Measurements from ENCODE around the gene PTPRN2.
A peak's percentile ranks its signal among the peaks of the same experiment; 100 is the strongest.

The PTPRN2 gene

GRCh38 chr7:157617401-157617800 lies 970.2 kb downstream of the PTPRN2 start:
- TF ChIP-seq, protein P1, sequence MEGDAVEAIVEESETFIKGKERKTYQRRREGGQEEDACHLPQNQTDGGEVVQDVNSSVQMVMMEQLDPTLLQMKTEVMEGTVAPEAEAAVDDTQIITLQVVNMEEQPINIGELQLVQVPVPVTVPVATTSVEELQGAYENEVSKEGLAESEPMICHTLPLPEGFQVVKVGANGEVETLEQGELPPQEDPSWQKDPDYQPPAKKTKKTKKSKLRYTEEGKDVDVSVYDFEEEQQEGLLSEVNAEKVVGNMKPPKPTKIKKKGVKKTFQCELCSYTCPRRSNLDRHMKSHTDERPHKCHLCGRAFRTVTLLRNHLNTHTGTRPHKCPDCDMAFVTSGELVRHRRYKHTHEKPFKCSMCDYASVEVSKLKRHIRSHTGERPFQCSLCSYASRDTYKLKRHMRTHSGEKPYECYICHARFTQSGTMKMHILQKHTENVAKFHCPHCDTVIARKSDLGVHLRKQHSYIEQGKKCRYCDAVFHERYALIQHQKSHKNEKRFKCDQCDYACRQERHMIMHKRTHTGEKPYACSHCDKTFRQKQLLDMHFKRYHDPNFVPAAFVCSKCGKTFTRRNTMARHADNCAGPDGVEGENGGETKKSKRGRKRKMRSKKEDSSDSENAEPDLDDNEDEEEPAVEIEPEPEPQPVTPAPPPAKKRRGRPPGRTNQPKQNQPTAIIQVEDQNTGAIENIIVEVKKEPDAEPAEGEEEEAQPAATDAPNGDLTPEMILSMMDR (IDR thresholded peaks at IDR 0.05) = no peak
- H3K27me3 Mint-ChIP-seq (ENCODE audit: low read depth, poor library complexity) = peaks cover 9% of the 10 kb centered on the region
- DNase-seq = no peak
- H3K9me3 Mint-ChIP-seq = peaks cover 2% of the 10 kb centered on the region
- H3K4me3 Mint-ChIP-seq = no peak overlapping the region
- peaks cover 6% of the 10 kb centered on the region for H3K36me3 Mint-ChIP-seq (ENCODE audit: low read depth)
- no peak overlapping the region for H3K27ac Mint-ChIP-seq
- H3K4me1 Mint-ChIP-seq = peaks cover 37% of the 10 kb centered on the region

DNA sequence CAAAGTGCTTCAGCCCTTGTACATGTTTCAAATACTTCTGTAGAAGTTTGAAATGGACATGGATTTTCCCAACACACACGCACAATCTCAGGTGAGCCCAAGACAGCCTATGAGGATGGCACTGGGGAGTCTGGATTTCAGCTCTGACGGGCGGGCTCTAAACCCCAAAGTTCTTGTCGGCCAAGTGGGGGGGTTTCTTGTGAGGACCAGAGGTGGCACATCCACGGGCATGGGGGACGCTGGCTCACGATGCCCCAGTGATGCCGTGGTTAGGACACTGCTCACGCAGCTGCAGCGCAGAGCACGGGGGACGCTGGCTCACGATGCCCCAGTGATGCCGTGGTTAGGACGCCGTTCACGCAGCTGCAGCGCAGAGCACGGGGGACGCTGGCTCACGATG lies 970.7 kb downstream of the PTPRN2 start:
- H3K4me1 Mint-ChIP-seq = peaks cover 41% of the 10 kb centered on the region
- H3K4me3 Mint-ChIP-seq = no peak overlapping the region
- DNase-seq = no peak
- H3K27me3 Mint-ChIP-seq (ENCODE audit: low read depth, poor library complexity) = peaks cover 6% of the 10 kb centered on the region
- no peak overlapping the region for H3K27ac Mint-ChIP-seq
- peaks cover 6% of the 10 kb centered on the region for H3K9me3 Mint-ChIP-seq
- TF ChIP-seq, protein P1 (IDR thresholded peaks at IDR 0.05) = no peak
- peaks cover 10% of the 10 kb centered on the region for H3K36me3 Mint-ChIP-seq (ENCODE audit: low read depth)

DNA sequence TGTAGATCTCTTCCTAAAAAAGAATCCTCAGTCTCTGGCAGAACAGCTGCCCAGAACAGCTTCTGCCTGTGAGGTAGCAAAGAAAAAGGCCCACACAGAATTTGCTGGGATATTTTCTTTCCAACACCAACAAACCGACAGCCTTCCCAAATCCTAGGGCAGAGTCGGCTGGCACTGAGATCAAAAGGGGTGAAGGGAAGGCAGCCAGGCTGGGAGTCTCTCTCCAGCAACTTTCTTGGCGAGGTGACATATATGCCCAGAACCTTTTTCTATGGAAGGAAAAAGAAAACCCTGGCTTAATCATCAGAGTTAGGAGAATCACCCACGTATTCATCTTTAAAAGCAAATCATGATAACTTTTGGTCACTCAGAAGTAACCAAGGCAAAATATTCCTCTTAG lies 971.2 kb downstream of the PTPRN2 start:
- Mint-ChIP-seq H3K4me1 (peaks cover 43% of the 10 kb centered on the region), H3K36me3 (ENCODE audit: low read depth) (peaks cover 10% of the 10 kb centered on the region), H3K27me3 (ENCODE audit: low read depth, poor library complexity) (peaks cover 6% of the 10 kb centered on the region), H3K9me3 (peaks cover 8% of the 10 kb centered on the region), H3K27ac (no peak overlapping the region), H3K4me3 (no peak overlapping the region)
- TF ChIP-seq, protein P1 (IDR thresholded peaks at IDR 0.05) = no peak
- DNase-seq = no peak

GRCh38 chr7:157615852-157616251 lies 971.8 kb downstream of the PTPRN2 start:
- Mint-ChIP-seq H3K36me3 (ENCODE audit: low read depth) (peaks cover 10% of the 10 kb centered on the region), H3K9me3 (peaks cover 10% of the 10 kb centered on the region), H3K4me3 (no peak overlapping the region), H3K27ac (peak overlapping the region; percentile 54), H3K4me1 (peaks cover 49% of the 10 kb centered on the region), H3K27me3 (ENCODE audit: low read depth, poor library complexity) (peaks cover 6% of the 10 kb centered on the region)
- TF ChIP-seq, protein P1 (IDR thresholded peaks at IDR 0.05) = no peak
- DNase-seq = no peak

GRCh38 chr7:157615101-157615817 lies 972.4 kb downstream of the PTPRN2 start:
- Mint-ChIP-seq H3K4me3 (peak overlapping the region; percentile 58), H3K27me3 (ENCODE audit: low read depth, poor library complexity) (peaks cover 6% of the 10 kb centered on the region), H3K4me1 (peaks cover 50% of the 10 kb centered on the region), H3K27ac (peak overlapping the region; percentile 54), H3K36me3 (ENCODE audit: low read depth) (peaks cover 10% of the 10 kb centered on the region), H3K9me3 (peaks cover 10% of the 10 kb centered on the region)
- TF ChIP-seq, protein P1 (IDR thresholded peaks at IDR 0.05) = no peak
- DNase-seq = no peak

DNA sequence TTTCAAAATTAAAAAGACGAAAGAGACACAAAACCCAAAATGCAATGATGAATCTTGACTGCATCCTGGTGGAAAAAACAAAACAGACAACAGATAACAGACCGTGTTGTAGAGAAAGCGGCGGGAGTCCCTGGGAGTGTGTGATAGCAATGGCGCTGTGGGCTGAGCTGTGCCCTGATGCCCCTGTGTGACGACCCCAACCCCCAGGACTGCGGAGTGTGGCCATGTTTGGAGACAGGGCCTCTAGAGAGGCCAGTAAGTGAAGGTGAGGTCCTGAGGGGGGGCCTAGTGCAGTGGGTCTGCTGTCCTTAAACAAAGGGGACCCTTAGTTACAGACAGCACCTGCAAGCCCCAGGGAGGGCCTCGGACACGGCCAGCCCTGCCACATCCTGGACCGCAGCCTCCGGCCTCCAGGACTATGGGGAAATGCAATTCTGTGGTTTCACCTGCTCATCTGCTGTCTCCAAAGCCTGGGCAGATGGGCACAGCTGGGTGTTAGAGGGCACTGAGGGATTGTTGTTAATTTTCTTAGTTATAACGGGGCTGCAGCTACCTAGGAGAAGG lies 973.1 kb downstream of the PTPRN2 start:
- Mint-ChIP-seq H3K9me3 (peaks cover 10% of the 10 kb centered on the region), H3K27me3 (ENCODE audit: low read depth, poor library complexity) (peaks cover 6% of the 10 kb centered on the region), H3K27ac (peak overlapping the region; percentile 54), H3K4me3 (no peak overlapping the region), H3K4me1 (peaks cover 42% of the 10 kb centered on the region), H3K36me3 (ENCODE audit: low read depth) (peaks cover 10% of the 10 kb centered on the region)
- TF ChIP-seq, protein P1 (IDR thresholded peaks at IDR 0.05) = no peak
- no peak for DNase-seq

Data from nephron progenitor cell (in vitro differentiated cells).